VCaP (cell line): ENCODE measurements around the gene CDKN2A.
A peak's percentile ranks its signal among the peaks of the same experiment; 100 is the strongest.

Experiments
- H3K27ac ChIP-seq: fragments of 450-650 bp; 2 replicates; pipeline ENCODE4 v1.5.1; 2017
- CTCF ChIP-seq: fragments of 450-650 bp; conservative IDR thresholded peaks from 2 replicates; pipeline ENCODE4 v1.5.1; 2017; ENCODE audit warnings: mild to moderate bottlenecking, moderate library complexity

CDKN2A gene

GRCh38 chr9:22026696-22027095, 32.5 kb upstream of the CDKN2A start:
- H3K27ac ChIP-seq = no peak overlapping the region
- TF ChIP-seq CTCF = no peak

- TF ChIP-seq CTCF = no peak
Measured at GRCh38 chr9:22022396-22022795, 28.2 kb upstream of the CDKN2A start.

GRCh38 chr9:22010866-22011625, 16.9 kb upstream of the CDKN2A start:
- H3K27ac ChIP-seq = no peak overlapping the region
- TF ChIP-seq CTCF = no peak

More at GRCh38 chr9:22022396-22022795, 28.2 kb upstream of the CDKN2A start:
- H3K27ac ChIP-seq = no peak overlapping the region

- H3K27ac ChIP-seq = peak overlapping the region; percentile 65
- no peak for TF ChIP-seq CTCF
Measured at GRCh38 chr9:22009506-22009867, 15.3 kb upstream of the CDKN2A start.

GRCh38 chr9:22008717-22009505, 14.7 kb upstream of the CDKN2A start, which contains the start of gene CDKN2B:
TSS of gene CDKN2B (minus strand) at chr9:22009305. CDS start at chr9:22008953, 352 bp downstream.
- TF ChIP-seq CTCF = peak; percentile 99
- H3K27ac ChIP-seq = peak within 1 kb of the TSS; percentile 65

- H3K27ac ChIP-seq = peak overlapping the region; percentile 65
- 0 out of 2 replicates have a peak, but pooled peaks have one; percentile 38 for TF ChIP-seq CTCF
Measured at GRCh38 chr9:22008384-22008716, 14.2 kb upstream of the CDKN2A start.
